Glomerular visceral epithelial cell (primary cell): ENCODE data around the gene TTC7B.
A peak's percentile ranks its signal among the peaks of the same experiment; 100 is the strongest.

ENCODE experiments used
- DNase-seq: peaks from one replicate; pipeline ENCODE4 v3.0.0-alpha.2; 2016; ENCODE audit errors: extremely low spot score

The TTC7B gene

GRCh38 chr14:90546767-90547166, 269.5 kb downstream of the TTC7B start:
- DNase-seq = no peak

- no peak for DNase-seq
Observed at GRCh38 chr14:90545966-90546751, 270.1 kb downstream of the TTC7B start.

GRCh38 chr14:90545382-90545781, 270.8 kb downstream of the TTC7B start:
- DNase-seq = no peak

GRCh38 chr14:90544971-90545370, 271.3 kb downstream of the TTC7B start:
- no peak for DNase-seq

- DNase-seq = no peak
Observed at GRCh38 chr14:90544566-90544965, 271.7 kb downstream of the TTC7B start.

GRCh38 chr14:90543876-90544275, 272.4 kb downstream of the TTC7B start:
- no peak for DNase-seq

GRCh38 chr14:90541076-90541634, 275.1 kb downstream of the TTC7B start:
- DNase-seq = no peak

- DNase-seq = no peak
Observed at GRCh38 chr14:90540437-90540836, 275.8 kb downstream of the TTC7B start.

GRCh38 chr14:90539996-90540395, 276.2 kb downstream of the TTC7B start:
- no peak for DNase-seq

GRCh38 chr14:90539496-90539775, 276.8 kb downstream of the TTC7B start:
- DNase-seq = no peak

GRCh38 chr14:90538716-90539495, 277.3 kb downstream of the TTC7B start:
- DNase-seq = no peak

GRCh38 chr14:90538095-90538494, 278.1 kb downstream of the TTC7B start:
- no peak for DNase-seq

GRCh38 chr14:90536511-90537191, 279.6 kb downstream of the TTC7B start:
- peak; percentile 55 for DNase-seq

GRCh38 chr14:90536092-90536491, 280.1 kb downstream of the TTC7B start:
- peak; percentile 33 for DNase-seq

- no peak for DNase-seq
Observed at GRCh38 chr14:90535556-90536090, 280.6 kb downstream of the TTC7B start.

- DNase-seq = no peak
Observed at GRCh38 chr14:90534838-90535555, 281.2 kb downstream of the TTC7B start.

GRCh38 chr14:90534091-90534837, 282.0 kb downstream of the TTC7B start:
- peak; percentile 62 for DNase-seq

GRCh38 chr14:90533591-90534021, 282.6 kb downstream of the TTC7B start:
- no peak for DNase-seq

GRCh38 chr14:90532826-90533525, 283.3 kb downstream of the TTC7B start:
- DNase-seq = no peak

- DNase-seq = no peak
Observed at GRCh38 chr14:90531497-90531896, 284.7 kb downstream of the TTC7B start.
